GM18520 (cell line): ENCODE results near the gene NMRAL1.

Experiments
- ATAC-seq: cut with Tn5 transposase; IDR thresholded peaks from one replicate; pipeline ENCODE4 v1.9.1; 2021; ENCODE audit not compliant: unreplicated experiment

NMRAL1 gene

GRCh38 chr16:4426722-4427372, 47.6 kb downstream of the NMRAL1 start:
- no peak for ATAC-seq

DNA sequence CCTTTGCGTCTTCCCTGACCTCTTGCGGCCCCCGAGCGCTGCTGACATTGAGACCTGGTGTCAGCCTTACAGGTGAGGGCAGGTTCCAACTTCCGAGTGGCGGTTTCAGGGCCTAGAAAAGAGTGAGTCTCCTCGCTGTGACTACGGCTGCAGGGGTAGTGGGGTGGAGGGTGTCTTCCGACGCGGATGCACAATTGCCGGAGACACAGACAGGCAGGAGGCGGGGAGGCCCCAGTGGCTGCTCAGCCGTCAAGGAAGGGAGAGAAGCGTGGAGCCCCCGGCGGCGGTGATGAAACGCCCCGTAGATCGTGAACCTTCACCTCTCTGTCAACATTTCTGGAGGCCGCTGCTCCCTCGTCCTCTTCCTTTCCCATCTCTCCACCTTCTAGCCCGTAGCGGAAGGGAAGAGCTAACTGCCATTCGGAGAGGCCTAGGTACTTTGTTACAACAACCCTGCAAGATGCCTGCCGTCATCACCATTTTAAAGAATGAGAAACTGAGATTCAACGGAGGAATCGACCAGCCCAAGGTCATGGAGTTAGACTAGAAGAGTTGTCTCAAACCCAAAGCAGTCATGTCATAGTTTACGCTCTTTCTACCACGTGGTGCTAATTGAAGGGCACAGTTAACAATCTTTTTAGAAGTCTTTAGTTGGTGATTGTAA, 48.3 kb downstream of the NMRAL1 start:
- peak; percentile 16 for ATAC-seq

DNA sequence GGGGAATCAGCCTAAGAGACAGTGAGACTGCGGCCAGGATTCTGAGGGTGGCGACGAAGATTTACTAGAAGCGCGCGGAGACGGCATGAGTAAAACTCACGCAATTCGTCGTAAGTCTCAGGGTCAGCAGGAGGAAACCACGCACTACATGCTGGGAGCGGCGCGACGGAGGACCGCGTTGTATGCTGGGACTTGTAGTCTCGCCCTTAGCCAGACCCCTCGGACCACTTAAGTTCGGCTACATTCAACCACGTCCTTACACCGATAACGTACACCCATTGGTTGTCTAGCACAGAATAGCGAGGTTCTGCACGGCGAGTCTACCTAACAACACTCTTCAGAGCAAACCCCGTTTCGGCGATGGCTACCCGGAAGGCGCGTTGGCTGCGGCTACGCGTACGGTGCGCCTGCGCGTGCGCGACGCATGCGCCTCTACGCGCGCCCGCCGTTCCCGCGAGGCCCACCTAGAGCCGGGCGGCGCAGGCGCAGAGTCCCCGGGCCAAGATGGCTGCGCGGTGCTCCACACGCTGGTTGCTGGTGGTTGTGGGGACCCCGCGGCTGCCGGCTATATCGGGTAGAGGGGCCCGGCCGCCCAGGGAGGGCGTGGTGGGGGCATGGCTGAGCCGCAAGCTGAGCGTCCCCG, 48.9 kb downstream of the NMRAL1 start, which contains the start of gene DNAJA3:
DNAJA3 (plus strand) TSS at position 491 of the 643 bp plus-strand sequence; CDS start at position 505, 14 bp downstream.
- ATAC-seq: peak; percentile 81

DNA sequence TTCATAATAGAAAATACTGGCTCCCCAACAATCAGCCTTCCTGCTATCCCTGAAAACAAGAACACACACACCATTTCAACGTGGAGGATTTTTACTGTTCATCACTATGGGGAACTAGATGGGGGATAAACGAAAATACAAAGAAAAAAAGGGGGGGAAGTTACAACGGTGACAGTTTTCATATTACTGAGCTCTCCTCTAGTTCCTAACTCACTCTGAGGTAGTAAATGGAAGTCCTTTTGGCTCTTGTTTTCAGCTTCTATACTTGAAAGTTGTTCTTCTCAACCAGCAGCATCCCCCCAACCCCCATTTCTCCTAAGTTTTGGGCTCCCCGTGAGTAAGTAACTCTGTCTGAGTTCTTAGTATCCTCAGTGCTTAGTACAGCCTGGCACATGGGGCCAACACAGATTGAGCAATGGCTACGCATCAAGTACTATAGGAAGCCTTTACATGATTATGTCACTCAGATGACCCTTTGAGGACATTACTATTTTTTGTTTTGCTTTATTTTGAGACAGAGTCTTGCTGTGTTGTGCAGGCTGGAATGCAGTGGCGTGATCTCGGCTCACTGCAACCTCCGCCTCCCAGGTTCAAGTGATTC, 53.8 kb downstream of the NMRAL1 start:
- no peak for ATAC-seq

DNA sequence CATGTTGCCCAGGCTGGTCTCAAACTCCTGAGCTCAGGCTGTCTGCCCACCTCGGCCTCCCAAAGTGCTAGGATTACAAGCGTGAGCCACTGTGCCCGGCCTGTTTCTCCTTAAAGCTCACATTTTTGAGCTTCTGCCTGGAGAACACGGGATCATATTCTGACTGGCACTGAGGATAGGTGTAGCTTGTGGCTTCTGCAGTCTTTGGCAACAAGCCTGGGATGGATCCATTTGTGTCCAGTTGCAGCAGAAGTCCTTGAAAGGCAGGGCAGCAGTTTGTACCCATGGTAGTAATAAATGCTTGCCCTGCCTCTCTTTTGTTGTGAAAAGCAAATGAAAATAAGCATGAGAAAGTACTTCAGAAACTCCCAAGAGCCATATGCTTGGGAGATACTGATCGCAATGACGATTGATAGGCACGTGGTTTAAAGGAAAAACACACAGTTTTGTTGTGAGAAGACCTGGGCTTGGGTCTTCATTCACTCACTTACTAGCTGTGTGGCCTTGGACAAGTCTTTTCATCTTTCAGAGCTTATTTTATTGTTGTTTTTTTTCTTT, 54.9 kb downstream of the NMRAL1 start:
- no peak for ATAC-seq

- peak; percentile 51 for ATAC-seq
Observed at GRCh38 chr16:4416200-4417032, 58.0 kb downstream of the NMRAL1 start, which contains the start of gene CORO7. CORO7 (minus strand) TSS chr16:4416596; CDS start chr16:4416518, 78 bp downstream.

DNA sequence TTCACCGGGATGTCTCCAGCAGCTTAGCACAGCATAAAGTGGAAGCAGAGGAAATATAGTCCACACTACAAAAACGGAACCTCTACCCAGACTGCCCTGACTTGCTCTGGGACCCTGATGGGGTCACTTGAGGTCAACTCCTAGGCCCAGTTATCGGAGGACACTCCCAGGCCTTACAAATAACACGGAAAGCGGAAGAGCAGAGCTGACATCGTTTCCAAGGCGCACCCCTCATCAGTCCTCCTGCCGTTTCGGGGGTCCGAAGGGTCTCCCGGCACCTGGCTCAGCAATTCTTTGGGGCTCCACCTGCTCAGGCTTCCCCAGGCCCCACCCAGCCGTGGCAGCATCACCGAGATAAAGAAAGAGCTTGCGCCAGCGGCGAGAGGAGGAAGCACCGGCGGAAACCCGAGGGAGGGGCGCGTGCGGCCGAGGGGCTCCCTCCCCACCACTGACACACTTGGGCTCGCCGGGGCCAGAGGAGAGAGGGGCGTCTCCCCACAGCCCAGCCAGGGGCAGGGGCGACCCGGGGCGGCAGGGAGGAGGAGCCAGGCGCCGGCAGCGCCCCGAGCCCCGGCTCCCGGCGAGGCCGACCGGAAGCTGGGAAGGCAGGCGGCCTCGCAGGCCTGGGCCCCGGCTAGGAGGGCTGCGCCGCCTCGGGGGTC, 58.8 kb downstream of the NMRAL1 start:
- ATAC-seq: no peak

GRCh38 chr16:4414187-4414917, 60.1 kb downstream of the NMRAL1 start:
- ATAC-seq: peak; percentile 61

DNA sequence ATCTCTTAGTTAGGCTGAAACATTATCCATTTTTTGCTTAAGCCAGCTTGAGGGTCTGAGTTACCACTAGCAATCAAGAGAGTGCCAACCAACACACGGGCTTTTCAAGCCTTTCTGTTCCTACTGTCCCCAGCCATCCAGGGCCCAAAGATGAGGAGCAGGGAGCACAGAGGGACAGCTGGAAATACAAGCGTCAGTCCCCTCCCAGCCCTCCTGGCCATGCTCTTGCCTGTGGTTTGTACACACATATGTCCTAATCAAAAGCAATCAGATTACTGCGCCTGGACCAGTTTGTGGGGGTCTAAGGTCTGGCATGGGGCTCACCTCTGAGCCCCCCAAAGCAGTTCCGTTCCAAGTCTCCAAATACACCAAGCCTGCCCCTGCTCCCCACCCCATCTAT, 61.6 kb downstream of the NMRAL1 start:
- ATAC-seq: no peak

- ATAC-seq: no peak
Observed at GRCh38 chr16:4412159-4412558, 62.3 kb downstream of the NMRAL1 start.
